Measurements from ENCODE around the gene WDR64.

DNA sequence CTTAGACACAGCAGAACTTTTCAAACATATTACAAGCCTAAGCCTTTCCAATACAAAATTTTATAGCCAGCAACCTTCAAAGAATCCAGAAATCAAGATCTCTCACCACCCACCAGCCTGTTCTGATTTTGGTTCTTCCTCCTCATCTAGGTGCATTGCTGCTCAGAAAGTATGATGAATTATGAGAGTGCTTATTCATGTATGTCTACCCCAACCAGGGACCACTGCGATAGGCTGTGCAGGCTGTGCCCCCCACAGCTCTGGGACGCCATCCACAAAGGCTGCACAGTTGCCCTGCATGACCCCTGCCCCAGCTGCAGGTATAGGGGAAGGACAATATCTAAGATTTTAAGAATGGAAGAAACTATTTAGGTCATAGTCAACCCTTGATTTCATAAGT lies 55.4 kb downstream of the WDR64 start:
- no peak for TF ChIP-seq CBX2 (IDR thresholded peaks at IDR 0.05; ENCODE audit: borderline replicate concordance, low read depth)
- TF ChIP-seq KDM1A (IDR thresholded peaks at IDR 0.05; ENCODE audit: low read depth): no peak
- TF ChIP-seq RNF2 (IDR thresholded peaks at IDR 0.05; ENCODE audit: borderline replicate concordance, low read depth): no peak
- TF ChIP-seq MYC (IDR thresholded peaks at IDR 0.05; ENCODE audit: borderline replicate concordance, low read length): no peak
- no peak for TF ChIP-seq PHF8 (IDR thresholded peaks at IDR 0.05; ENCODE audit: borderline replicate concordance, low read depth)
- no peak for TF ChIP-seq HMGXB4 (CRISPR knock-in tag; IDR thresholded peaks at IDR 0.05; ENCODE audit: borderline replicate concordance)
- TF ChIP-seq, protein P1, sequence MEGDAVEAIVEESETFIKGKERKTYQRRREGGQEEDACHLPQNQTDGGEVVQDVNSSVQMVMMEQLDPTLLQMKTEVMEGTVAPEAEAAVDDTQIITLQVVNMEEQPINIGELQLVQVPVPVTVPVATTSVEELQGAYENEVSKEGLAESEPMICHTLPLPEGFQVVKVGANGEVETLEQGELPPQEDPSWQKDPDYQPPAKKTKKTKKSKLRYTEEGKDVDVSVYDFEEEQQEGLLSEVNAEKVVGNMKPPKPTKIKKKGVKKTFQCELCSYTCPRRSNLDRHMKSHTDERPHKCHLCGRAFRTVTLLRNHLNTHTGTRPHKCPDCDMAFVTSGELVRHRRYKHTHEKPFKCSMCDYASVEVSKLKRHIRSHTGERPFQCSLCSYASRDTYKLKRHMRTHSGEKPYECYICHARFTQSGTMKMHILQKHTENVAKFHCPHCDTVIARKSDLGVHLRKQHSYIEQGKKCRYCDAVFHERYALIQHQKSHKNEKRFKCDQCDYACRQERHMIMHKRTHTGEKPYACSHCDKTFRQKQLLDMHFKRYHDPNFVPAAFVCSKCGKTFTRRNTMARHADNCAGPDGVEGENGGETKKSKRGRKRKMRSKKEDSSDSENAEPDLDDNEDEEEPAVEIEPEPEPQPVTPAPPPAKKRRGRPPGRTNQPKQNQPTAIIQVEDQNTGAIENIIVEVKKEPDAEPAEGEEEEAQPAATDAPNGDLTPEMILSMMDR (IDR thresholded peaks at IDR 0.05): no peak
- TF ChIP-seq RFX5 (IDR thresholded peaks at IDR 0.05): no peak
- no peak for TF ChIP-seq POLR2A (IDR thresholded peaks at IDR 0.05; ENCODE audit: low read length)
- TF ChIP-seq CEBPB (IDR thresholded peaks at IDR 0.05): no peak

Data from A549 (cell line).